ENCODE data around the gene AUTS2. TPM values are rescaled to one million over a fixed set of nuclear protein-coding genes. Genes with fewer than 3 reads are reported as not detected.

AUTS2 gene
- total RNA-seq, 4 donors from 2014 or later, result 29.8 to 114 (median 59.4) TPM

DNA sequence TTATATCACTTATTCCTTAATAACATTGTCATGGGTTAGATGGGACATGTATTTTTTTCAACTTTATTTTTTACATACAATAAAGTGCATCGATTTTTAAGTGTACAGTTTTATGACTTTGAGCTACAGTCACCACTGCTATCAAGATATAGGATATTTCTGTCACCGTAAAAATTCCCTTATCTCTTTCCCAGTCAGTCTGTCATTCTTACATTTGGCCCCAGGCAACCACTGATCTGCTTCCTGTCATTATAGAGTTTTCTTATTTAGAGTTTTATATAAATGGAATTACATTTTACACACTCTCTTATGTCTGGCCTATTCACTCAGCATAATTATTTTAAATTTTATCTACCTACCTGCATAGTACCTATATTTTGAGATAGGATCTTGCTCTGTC lies 145.2 kb downstream of the AUTS2 start:
- no peaks in the 10 kb centered on the region for H3K27me3 ChIP-seq
- H3K4me1 ChIP-seq, result peaks cover 0 to 15% (median 7%) of the 10 kb centered on the region in 4 donors
- H3K36me3 ChIP-seq, result no peaks in the 10 kb centered on the region
- in situ Hi-C loops (cut with MboI; ENCODE audit: low pct_ligation_motif_present in 1 of 4, low pct_unique_long_range_greater_than_20kb in 1 of 4, low sequenced_read_pairs in 3 of 4), result no loop called here
- H3K4me3 ChIP-seq, result no peak overlapping the region
- 53% methylated on average over 2 of the region's 2 CpGs for WGBS, 2 donors (ENCODE audit: low coverage in 1 of 2)
- TF ChIP-seq POLR2AphosphoS5 (IDR thresholded peaks at IDR 0.05) (no peak), EP300 (IDR thresholded peaks at IDR 0.05; ENCODE audit: low read depth) (no peak), POLR2A (IDR thresholded peaks at IDR 0.05) (no peak)
- TF ChIP-seq, protein P1, sequence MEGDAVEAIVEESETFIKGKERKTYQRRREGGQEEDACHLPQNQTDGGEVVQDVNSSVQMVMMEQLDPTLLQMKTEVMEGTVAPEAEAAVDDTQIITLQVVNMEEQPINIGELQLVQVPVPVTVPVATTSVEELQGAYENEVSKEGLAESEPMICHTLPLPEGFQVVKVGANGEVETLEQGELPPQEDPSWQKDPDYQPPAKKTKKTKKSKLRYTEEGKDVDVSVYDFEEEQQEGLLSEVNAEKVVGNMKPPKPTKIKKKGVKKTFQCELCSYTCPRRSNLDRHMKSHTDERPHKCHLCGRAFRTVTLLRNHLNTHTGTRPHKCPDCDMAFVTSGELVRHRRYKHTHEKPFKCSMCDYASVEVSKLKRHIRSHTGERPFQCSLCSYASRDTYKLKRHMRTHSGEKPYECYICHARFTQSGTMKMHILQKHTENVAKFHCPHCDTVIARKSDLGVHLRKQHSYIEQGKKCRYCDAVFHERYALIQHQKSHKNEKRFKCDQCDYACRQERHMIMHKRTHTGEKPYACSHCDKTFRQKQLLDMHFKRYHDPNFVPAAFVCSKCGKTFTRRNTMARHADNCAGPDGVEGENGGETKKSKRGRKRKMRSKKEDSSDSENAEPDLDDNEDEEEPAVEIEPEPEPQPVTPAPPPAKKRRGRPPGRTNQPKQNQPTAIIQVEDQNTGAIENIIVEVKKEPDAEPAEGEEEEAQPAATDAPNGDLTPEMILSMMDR (IDR thresholded peaks at IDR 0.05), result no peak
- DNase-seq, result no peak
- no peaks in the 10 kb centered on the region for H3K9me3 ChIP-seq
- H3K27ac ChIP-seq, result no peak overlapping the region
- intact Hi-C loops (cut with DNase I; ENCODE audit: low total_unique reads), result no loop called here

DNA sequence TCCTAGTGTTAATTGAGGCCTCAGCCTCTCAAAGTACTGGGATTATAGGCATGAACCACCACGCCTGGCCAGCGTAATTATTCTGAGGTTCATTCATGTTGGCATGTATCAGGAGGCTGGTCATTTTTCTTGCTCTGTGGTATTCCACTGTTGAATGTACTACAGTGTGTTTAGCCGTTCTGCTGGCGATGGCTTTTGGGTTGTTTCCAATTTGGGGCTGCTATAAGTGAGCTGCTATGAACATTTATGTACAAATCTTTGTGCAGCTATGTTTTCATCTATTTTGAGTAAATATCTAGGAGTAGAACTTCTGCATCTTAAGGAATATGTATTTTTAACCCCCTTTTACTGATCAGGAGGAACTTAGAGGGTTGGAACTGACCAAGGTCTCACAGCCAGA lies 145.8 kb downstream of the AUTS2 start:
- no peaks in the 10 kb centered on the region for H3K27me3 ChIP-seq
- H3K27ac ChIP-seq, result no peak overlapping the region
- peaks cover 0 to 11% (median 5%) of the 10 kb centered on the region in 4 donors for H3K4me1 ChIP-seq
- H3K36me3 ChIP-seq, result no peaks in the 10 kb centered on the region
- 84% methylated on average over 4 of the region's 4 CpGs; no CpG with 5 or more reads in 1 of the 2 donors for WGBS, 2 donors (ENCODE audit: low coverage in 1 of 2)
- in situ Hi-C loops (cut with MboI; ENCODE audit: low pct_ligation_motif_present in 1 of 4, low pct_unique_long_range_greater_than_20kb in 1 of 4, low sequenced_read_pairs in 3 of 4) (no loop called here), intact Hi-C loops (cut with DNase I; ENCODE audit: low total_unique reads) (no loop called here)
- H3K4me3 ChIP-seq, result no peak overlapping the region
- DNase-seq, result no peak
- TF ChIP-seq POLR2A (IDR thresholded peaks at IDR 0.05) (no peak), EP300 (IDR thresholded peaks at IDR 0.05; ENCODE audit: low read depth) (no peak)
- TF ChIP-seq, protein P1 (IDR thresholded peaks at IDR 0.05), result no peak
- H3K9me3 ChIP-seq, result no peaks in the 10 kb centered on the region

DNA sequence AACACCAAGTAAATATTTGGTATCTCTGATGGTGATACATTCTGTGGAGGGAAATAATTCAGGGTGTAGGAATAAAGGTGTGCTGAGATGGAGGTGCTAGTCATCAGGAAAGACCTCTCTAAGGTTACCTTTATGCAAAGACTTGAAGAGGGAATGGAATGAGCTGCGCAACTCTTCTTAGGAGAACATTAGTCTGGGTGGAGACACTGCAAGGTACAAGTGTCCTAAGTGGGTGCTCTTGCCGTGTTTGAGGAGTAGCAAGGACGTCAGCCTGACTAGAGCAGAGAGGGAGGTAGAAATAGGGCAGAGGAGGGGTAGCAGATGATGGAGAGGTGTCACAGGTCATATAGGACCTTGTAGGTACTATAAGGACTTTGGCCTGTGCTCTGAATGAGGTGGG lies 148.1 kb downstream of the AUTS2 start:
- Histone ChIP-seq H3K27me3 (no peaks in the 10 kb centered on the region), H3K27ac (no peak overlapping the region), H3K36me3 (no peaks in the 10 kb centered on the region), H3K9me3 (no peaks in the 10 kb centered on the region), H3K4me1 (no peaks in the 10 kb centered on the region), H3K4me3 (no peak overlapping the region)
- in situ Hi-C loops (cut with MboI; ENCODE audit: low pct_ligation_motif_present in 1 of 4, low pct_unique_long_range_greater_than_20kb in 1 of 4, low sequenced_read_pairs in 3 of 4) (no loop called here), intact Hi-C loops (cut with DNase I; ENCODE audit: low total_unique reads) (no loop called here)
- TF ChIP-seq, protein P1 (IDR thresholded peaks at IDR 0.05), result no peak
- WGBS, 2 donors (ENCODE audit: low coverage in 1 of 2), result 72 to 79% methylated on average over 3 of the region's 3 CpGs
- DNase-seq, result no peak

DNA sequence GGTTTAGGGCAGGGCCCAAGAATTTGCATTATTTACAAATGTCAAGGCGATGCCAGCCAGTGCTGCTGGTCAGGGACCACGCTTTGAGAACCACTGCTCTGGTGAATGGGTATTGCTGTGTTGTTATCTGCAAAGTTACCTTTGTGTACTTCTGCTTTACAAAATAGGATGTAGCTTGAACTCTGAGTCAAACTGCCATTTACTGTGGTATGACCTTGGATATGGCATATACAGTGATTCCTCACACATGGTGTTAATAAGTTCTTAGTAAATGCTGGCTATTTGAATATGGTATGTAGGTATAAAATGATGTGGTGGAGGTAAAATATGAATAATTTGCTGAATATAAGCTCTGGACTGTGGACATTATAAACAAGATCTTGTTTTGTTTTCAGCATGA lies 148.9 kb downstream of the AUTS2 start:
- Histone ChIP-seq H3K36me3 (no peaks in the 10 kb centered on the region), H3K4me3 (no peak overlapping the region), H3K9me3 (no peaks in the 10 kb centered on the region), H3K4me1 (no peaks in the 10 kb centered on the region), H3K27ac (no peak overlapping the region), H3K27me3 (no peaks in the 10 kb centered on the region)
- in situ Hi-C loops (cut with MboI; ENCODE audit: low pct_ligation_motif_present in 1 of 4, low pct_unique_long_range_greater_than_20kb in 1 of 4, low sequenced_read_pairs in 3 of 4), result no loop called here
- 63% methylated on average over 2 of the region's 2 CpGs; no CpG with 5 or more reads in 1 of the 2 donors for WGBS, 2 donors (ENCODE audit: low coverage in 1 of 2)
- TF ChIP-seq POLR2AphosphoS5 (IDR thresholded peaks at IDR 0.05) (no peak), EP300 (IDR thresholded peaks at IDR 0.05; ENCODE audit: low read depth) (no peak), POLR2A (IDR thresholded peaks at IDR 0.05) (no peak)
- TF ChIP-seq, protein P1 (IDR thresholded peaks at IDR 0.05), result no peak
- DNase-seq, result no peak
- intact Hi-C loops (cut with DNase I; ENCODE audit: low total_unique reads), result no loop called here
